ENCODE data around the gene GBA2. TPM values are rescaled to one million over a fixed set of nuclear protein-coding genes. Genes with fewer than 3 reads are reported as not detected.

Gene GBA2
- total RNA-seq, 1 experiment from 2014 or later = 63.6 TPM

DNA sequence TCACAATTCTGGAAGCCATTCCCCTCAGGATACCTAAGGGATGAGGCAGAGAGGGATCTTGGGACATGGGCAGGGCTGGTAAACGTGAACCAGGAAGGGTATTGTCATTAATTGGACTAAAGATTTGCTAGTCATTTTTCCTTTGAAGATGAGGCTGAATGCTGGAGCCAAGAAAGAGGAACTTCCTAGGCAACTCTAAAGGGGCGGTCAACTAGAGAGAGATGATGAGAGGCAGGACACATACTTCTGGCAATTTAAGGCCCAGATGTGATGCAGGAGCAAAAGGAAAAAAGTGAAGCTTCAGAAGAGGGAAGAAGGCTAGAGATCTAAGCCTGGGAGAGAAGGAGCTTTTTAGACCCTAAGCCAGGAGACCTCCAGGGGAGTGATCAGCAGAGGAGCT, 5.6 kb downstream of the GBA2 start:
- peaks cover 15 to 17% of the 10 kb centered on the region in 2 experiments for H3K4me1 ChIP-seq (ENCODE audit: control insufficient read depth in 1 of 2, insufficient read depth in 2 of 2, low read length in 2 of 2)
- H3K36me3 ChIP-seq (ENCODE audit: control insufficient read depth in 1 of 2, insufficient read depth in 2 of 2, low read length in 2 of 2) = peaks cover 50 to 57% of the 10 kb centered on the region in 2 experiments
- DNase-seq (ENCODE audit: low read depth, low spot score) (no peak), ATAC-seq (no peak)
- intact Hi-C loops (cut with micrococcal nuclease) = no loop called here
- H3K4me2 ChIP-seq (ENCODE audit: low read length) = no peak overlapping the region
- H2AFZ ChIP-seq (ENCODE audit: low read depth, low read length, poor library complexity, severe bottlenecking) = no peak overlapping the region
- H4K20me1 ChIP-seq (ENCODE audit: insufficient read depth) = peaks cover 7% of the 10 kb centered on the region; the same call in 1 of the 2 replicates
- ChIA-PET RAD21 (ENCODE audit: low non-redundant PET in 1 of 2, low total read pairs in 2 of 2, uncharacterized antibody in 2 of 2, unreplicated experiment in 2 of 2) (no interaction called here), CTCF (interaction anchor here (1.1 kb wide), 1 partner anchor 13 kb away, joined by 3 read pairs; no protein-coding TSS in a partner anchor), POLR2A (no interaction called here)
- TF ChIP-seq EZH2 (IDR thresholded peaks at IDR 0.05) = no peak
- H3K9ac ChIP-seq (ENCODE audit: low read length) = no peak overlapping the region
- peaks cover 60% of the 10 kb centered on the region for H3K79me2 ChIP-seq (ENCODE audit: insufficient read depth, low read length)
- no TSS peak for BruUV-seq (replicated peaks)
- no peaks in the 10 kb centered on the region for H3K27me3 ChIP-seq (ENCODE audit: insufficient read depth, low read length)
- no peaks in the 10 kb centered on the region for H3K9me2 ChIP-seq (ENCODE audit: insufficient read depth)
- no peaks in the 10 kb centered on the region for H3K9me3 ChIP-seq (ENCODE audit: control insufficient read depth in 1 of 2, insufficient read depth in 1 of 2, low read depth in 1 of 2, low read length in 2 of 2)
- H3K27ac ChIP-seq (ENCODE audit: low read depth, low read length) = no peak overlapping the region
- no peak overlapping the region for H3K4me3 ChIP-seq (replicated peaks in 1 of 2; ENCODE audit: low read depth in 1 of 2, low read length in 2 of 2)

DNA sequence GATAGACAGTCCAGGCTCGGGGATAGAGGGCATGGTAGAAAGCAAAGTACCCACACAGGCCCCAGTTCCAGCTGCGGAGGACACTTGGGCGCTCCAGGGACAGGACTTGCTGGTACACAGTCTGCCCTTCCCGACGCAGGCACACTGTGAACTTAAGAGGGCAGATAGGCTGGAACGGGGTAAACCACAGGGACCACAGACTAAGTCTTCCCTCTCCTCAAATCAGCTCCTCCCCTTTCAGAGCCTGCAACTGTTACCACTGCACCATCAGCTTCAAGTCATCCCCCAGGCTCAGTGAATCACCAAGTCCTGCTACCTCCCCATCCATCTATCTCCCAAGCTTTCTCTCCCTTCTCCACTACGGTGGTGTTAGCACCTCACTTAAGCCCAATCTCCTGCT, 7.3 kb downstream of the GBA2 start:
- Histone ChIP-seq H3K4me3 (replicated peaks in 1 of 2; ENCODE audit: low read depth in 1 of 2, low read length in 2 of 2) (no peak overlapping the region), H3K9me3 (ENCODE audit: control insufficient read depth in 1 of 2, insufficient read depth in 1 of 2, low read depth in 1 of 2, low read length in 2 of 2) (no peaks in the 10 kb centered on the region), H3K36me3 (ENCODE audit: control insufficient read depth in 1 of 2, insufficient read depth in 2 of 2, low read length in 2 of 2) (peaks cover 58 to 66% of the 10 kb centered on the region in 2 experiments), H3K4me2 (ENCODE audit: low read length) (no peak overlapping the region), H3K27ac (ENCODE audit: low read depth, low read length) (no peak overlapping the region), H3K27me3 (ENCODE audit: insufficient read depth, low read length) (no peaks in the 10 kb centered on the region), H2AFZ (ENCODE audit: low read depth, low read length, poor library complexity, severe bottlenecking) (no peak overlapping the region), H4K20me1 (ENCODE audit: insufficient read depth) (no peaks in the 10 kb centered on the region), H3K9ac (ENCODE audit: low read length) (no peak overlapping the region), H3K9me2 (ENCODE audit: insufficient read depth) (no peaks in the 10 kb centered on the region), H3K4me1 (ENCODE audit: control insufficient read depth in 1 of 2, insufficient read depth in 2 of 2, low read length in 2 of 2) (peaks cover 3% of the 10 kb centered on the region in 2 experiments; a peak in 3 of 4 replicates), H3K79me2 (ENCODE audit: insufficient read depth, low read length) (peaks cover 43% of the 10 kb centered on the region)
- DNase-seq (ENCODE audit: low read depth, low spot score) (no peak), ATAC-seq (no peak; the same call in 1 of the 2 replicates)
- TF ChIP-seq CBX3 (IDR thresholded peaks at IDR 0.05; ENCODE audit: low read depth) = no peak
- no peak for TF ChIP-seq EGR1 (IDR thresholded peaks at IDR 0.05; ENCODE audit: low read depth)
- no peak for TF ChIP-seq POLR2A (IDR thresholded peaks at IDR 0.05; ENCODE audit: borderline replicate concordance, extremely low read depth, insufficient read depth, insufficient read length)
- TF ChIP-seq SIN3A (IDR thresholded peaks at IDR 0.05; ENCODE audit: low read depth) = no peak
- BruUV-seq (replicated peaks) = no TSS peak
- intact Hi-C loops (cut with micrococcal nuclease) = no loop called here
- RAD21 ChIA-PET (ENCODE audit: low non-redundant PET in 1 of 2, low total read pairs in 2 of 2, uncharacterized antibody in 2 of 2, unreplicated experiment in 2 of 2) = no interaction called here
- CTCF ChIA-PET = interaction anchor here (1.0 kb wide), 1 partner anchor 9 kb away, joined by 3 read pairs; the partner anchor contains the start of gene CREB3
- POLR2A ChIA-PET = no interaction called here
